ENCODE results near the gene MLC1. TPM values are rescaled to one million over a fixed set of nuclear protein-coding genes. Genes with fewer than 3 reads are reported as not detected.
A peak's percentile ranks its signal among the peaks of the same experiment; 100 is the strongest.

The MLC1 gene
- 2.8 TPM for total RNA-seq

DNA sequence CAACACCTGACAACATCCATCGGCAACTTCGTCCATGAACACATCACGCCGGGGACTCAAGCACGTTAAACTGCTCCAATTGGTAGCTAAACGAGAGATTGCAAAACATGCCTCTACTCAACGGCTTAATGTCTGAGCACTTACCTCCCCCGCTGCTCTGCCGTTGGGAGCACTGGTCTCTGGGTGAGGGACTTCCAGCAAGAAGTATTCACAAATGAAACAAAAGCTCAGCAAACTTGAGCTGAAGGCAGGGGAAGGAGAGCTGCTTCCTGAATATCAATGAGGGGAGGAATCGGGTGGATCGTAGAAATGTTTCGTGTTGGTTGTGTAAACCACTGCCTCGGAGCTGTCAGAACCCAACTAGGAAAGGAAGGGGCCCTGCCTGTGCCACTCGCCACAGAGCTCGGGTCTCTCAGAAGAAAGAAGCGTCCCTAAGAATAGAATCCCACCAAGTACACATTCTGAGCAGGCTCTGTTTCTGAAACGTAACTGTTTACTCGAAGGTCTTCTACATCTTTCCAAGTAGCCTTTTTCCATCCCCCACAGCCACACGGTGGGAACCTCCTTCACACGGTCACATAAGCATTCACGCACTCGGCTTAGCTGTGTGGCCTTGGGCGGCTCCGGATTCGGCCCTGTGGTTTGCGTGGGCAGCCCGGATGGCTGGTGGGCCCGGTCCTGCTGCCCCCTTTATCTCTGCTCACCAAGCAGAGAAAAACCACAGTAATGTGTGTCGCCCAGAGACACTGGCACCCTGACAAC is at the start of gene MLC1:
MLC1 (minus strand) TSS at position 216 of the 762 bp plus-strand sequence. CDS start 524 bp downstream, outside the sequence.
- Histone ChIP-seq H3K4me1 (ENCODE audit: insufficient read depth, low read length) (peaks cover 22% of the 10 kb centered on the region), H3K27me3 (ENCODE audit: insufficient read depth, low read length) (no peaks in the 10 kb centered on the region), H3K4me3 (ENCODE audit: low read length) (peak within 1 kb of the TSS; percentile 26), H3K9me3 (ENCODE audit: low read depth, low read length) (no peaks in the 10 kb centered on the region)

DNA sequence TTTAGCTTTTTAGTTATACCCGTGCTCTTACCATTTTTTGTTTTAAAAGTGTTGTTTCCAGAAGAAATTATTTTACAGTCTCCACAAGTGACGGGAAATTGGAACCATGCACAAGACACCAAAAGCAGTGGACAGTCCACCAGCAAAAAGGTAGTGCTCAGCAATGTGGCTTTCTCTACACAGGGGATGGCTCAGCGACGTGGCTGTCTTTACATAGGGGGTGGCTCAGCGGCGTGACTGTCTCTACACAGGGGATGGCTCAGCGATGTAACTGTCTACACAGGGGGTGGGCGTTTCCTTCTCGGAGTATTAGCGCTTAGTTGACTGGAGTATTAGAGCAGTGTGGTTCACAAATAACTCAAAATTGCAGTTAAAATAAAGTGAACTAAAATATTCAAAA is 49.3 kb upstream of the MLC1 start:
- Histone ChIP-seq H3K4me3 (ENCODE audit: low read length) (no peak overlapping the region), H3K4me1 (ENCODE audit: insufficient read depth, low read length) (no peaks in the 10 kb centered on the region), H3K9me3 (ENCODE audit: low read depth, low read length) (no peaks in the 10 kb centered on the region), H3K27me3 (ENCODE audit: insufficient read depth, low read length) (no peaks in the 10 kb centered on the region)

DNA sequence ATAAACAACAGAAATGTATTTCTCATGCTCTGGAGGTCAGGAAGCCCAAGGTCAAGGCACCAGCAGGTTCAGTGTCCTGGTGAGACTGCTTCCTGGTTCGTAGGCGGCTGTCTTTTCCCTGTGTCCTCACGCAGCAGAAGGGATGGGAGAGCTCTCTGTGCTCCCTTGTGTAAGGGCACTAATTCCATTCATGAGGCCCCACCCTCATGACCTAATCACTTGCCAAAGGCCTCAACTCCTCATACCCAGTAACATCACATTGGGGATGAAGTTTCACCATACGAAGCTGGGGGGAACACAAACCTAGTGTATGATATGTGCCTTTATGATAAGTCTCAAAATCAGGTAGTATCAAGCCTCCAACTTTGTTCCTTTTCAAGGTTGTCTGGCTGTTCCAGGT is 46.7 kb upstream of the MLC1 start:
- H3K27me3 ChIP-seq (ENCODE audit: insufficient read depth, low read length): no peaks in the 10 kb centered on the region
- no peaks in the 10 kb centered on the region for H3K4me1 ChIP-seq (ENCODE audit: insufficient read depth, low read length)
- no peaks in the 10 kb centered on the region for H3K9me3 ChIP-seq (ENCODE audit: low read depth, low read length)
- H3K4me3 ChIP-seq (ENCODE audit: low read length): no peak overlapping the region

DNA sequence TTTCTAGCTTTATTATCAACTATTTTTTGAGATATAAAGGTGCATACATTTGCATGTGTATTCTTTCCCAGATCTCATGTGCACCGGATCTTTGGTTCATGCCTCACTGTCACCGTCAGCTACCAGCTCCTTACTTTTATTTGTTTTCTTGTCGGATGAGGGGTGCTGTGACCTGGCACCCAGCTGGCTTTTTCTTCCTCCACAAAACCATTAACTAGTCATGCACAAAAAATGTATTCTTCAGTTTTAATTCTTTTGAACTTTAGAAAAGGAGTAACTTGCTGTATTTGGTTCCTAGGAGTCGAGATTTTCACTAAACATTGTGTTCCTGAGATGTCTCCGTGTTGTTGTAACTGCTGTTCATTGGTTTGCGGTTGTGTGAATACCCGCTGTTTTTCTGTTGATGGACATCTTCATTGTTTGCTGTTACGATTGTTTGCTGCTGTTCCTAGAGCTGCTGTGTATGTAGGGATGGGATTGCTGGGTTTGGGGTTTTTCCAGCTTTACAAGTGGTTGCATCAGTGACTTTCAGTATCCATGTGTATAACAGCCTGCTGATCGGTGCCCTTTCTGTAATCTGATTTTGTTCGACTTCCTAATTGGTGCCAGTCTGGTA is 44.0 kb upstream of the MLC1 start:
- no peaks in the 10 kb centered on the region for H3K4me1 ChIP-seq (ENCODE audit: insufficient read depth, low read length)
- no peak overlapping the region for H3K4me3 ChIP-seq (ENCODE audit: low read length)
- no peaks in the 10 kb centered on the region for H3K9me3 ChIP-seq (ENCODE audit: low read depth, low read length)

DNA sequence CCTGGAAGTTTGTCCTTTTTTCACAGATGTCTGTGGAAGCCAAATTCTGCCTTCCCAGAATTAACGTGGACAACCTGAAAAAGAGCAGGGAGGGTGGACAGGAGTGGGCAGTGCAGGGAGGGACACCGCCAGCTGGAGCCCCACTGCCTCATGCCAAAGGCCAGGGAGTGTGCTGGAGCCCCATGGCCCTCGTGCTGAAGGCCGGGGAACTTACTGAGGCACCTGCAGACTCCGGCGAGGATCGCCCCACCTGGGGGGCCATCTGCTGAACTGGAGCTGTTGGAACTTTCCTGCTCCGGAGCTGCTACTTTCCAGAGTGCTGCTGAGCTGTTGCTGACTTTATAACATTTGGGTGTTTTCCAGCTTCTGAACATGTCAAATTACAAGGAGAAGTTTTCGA is 39.8 kb upstream of the MLC1 start:
- Histone ChIP-seq H3K4me1 (ENCODE audit: insufficient read depth, low read length) (no peaks in the 10 kb centered on the region), H3K27me3 (ENCODE audit: insufficient read depth, low read length) (no peaks in the 10 kb centered on the region), H3K4me3 (ENCODE audit: low read length) (no peak overlapping the region), H3K9me3 (ENCODE audit: low read depth, low read length) (no peaks in the 10 kb centered on the region)

More for the DNA sequence above, 44.0 kb upstream of the MLC1 start:
- H3K27me3 ChIP-seq (ENCODE audit: insufficient read depth, low read length): no peaks in the 10 kb centered on the region

DNA sequence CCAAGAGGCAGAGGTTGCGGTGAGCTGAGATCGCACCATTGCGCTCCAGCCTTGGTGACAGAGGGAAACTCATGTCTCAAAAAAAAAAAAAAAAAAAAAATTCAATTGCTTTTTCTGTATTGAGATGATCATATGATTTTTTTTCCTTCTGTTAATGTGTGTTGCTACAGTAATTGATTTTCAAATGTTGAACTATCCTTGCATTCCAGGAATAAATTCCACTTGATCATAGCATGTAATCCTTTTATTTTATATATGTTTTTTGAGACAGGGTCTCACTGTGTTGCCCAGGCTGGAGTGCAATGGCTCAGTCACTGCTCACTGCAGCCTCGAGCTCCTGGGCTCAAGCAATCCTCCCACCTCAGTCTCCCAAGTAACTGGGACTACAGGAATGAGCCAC is 37.9 kb upstream of the MLC1 start:
- H3K4me1 ChIP-seq (ENCODE audit: insufficient read depth, low read length): no peaks in the 10 kb centered on the region

DNA sequence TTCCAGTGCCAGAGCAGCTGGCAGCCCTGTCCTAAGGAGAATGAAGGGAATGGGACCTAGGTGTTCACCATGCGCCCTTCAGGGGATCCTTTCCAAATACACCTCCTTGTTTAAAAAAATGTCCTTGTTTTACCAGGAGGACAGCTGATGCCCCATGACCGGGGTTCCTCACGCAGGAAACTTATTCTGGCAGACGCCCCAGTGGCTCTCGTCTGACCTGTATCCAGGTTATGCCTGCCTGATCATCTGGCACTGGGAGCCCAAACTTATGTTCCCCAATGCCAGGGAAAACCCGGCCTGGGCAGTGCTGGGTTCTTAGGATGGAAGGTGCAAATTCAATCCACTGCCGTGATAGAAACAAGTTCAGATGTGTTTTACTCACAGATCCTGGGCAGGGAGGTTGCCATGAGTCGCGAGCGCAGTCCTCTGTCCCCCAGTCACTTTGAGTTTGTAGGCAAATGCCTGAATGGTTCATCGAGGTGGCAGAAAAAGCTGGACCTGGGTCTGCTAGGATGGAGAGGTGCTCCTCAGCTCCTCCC is 36.0 kb upstream of the MLC1 start:
- no peaks in the 10 kb centered on the region for H3K27me3 ChIP-seq (ENCODE audit: insufficient read depth, low read length)
- H3K4me1 ChIP-seq (ENCODE audit: insufficient read depth, low read length): no peaks in the 10 kb centered on the region
- H3K4me3 ChIP-seq (ENCODE audit: low read length): no peak overlapping the region
- no peaks in the 10 kb centered on the region for H3K9me3 ChIP-seq (ENCODE audit: low read depth, low read length)

More for the DNA sequence above, 37.9 kb upstream of the MLC1 start:
- Histone ChIP-seq H3K4me3 (ENCODE audit: low read length) (no peak overlapping the region), H3K27me3 (ENCODE audit: insufficient read depth, low read length) (no peaks in the 10 kb centered on the region), H3K9me3 (ENCODE audit: low read depth, low read length) (no peaks in the 10 kb centered on the region)

DNA sequence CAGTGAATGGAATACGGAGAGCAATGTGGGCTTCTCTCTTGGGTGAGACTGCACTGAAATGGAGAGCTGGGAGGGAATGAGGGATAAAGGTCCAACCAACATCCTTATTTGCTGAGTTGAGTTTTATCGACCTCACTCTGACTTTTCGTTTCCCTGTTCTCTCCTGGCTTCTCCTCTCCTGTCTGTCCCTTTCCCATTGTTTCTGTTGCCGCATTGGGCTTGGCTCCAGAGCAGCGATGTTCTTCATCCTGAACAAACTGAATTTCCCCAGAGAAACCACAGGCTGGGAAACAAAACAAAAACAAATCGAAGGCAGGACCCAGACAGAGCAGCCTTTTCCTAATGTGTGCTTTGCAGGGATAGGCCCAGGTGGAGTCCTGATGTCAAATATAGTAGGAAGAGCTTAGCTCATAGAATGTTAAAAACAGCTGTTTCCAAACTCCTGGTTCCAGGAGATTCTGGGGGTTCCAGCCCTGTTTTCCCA is 34.6 kb upstream of the MLC1 start:
- Histone ChIP-seq H3K4me3 (ENCODE audit: low read length) (no peak overlapping the region), H3K9me3 (ENCODE audit: low read depth, low read length) (no peaks in the 10 kb centered on the region), H3K27me3 (ENCODE audit: insufficient read depth, low read length) (no peaks in the 10 kb centered on the region), H3K4me1 (ENCODE audit: insufficient read depth, low read length) (no peaks in the 10 kb centered on the region)

DNA sequence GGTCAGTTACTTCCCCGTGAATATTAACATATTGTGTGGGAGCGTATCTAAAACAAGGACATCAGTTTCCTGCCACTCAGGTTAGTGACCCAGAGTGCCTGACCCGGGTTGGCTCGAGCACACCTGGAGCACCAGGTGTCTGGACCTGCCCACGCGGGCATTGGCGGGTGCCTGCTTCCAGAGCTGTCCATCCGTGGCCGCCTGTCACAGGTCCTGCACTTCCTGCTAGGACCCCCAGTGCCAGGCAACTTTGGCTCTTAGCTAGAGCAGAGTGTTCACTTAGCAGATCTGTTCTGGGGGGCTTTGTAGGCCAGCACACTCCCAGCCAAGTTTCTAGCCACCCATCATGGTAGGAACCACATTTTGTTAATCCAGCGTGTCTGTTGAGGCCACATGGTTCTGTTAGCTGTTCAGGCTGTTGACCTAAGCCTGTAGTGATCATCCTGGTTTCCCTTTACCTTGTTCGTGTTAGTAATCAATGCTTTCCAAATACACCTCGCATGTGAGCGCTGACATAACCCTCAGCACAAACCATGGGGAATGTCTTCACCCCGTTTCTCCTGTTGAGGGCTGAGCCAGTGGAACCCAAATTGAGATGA is 34.0 kb upstream of the MLC1 start:
- Histone ChIP-seq H3K27me3 (ENCODE audit: insufficient read depth, low read length) (no peaks in the 10 kb centered on the region), H3K4me1 (ENCODE audit: insufficient read depth, low read length) (no peaks in the 10 kb centered on the region), H3K4me3 (ENCODE audit: low read length) (no peak overlapping the region), H3K9me3 (ENCODE audit: low read depth, low read length) (no peaks in the 10 kb centered on the region)

DNA sequence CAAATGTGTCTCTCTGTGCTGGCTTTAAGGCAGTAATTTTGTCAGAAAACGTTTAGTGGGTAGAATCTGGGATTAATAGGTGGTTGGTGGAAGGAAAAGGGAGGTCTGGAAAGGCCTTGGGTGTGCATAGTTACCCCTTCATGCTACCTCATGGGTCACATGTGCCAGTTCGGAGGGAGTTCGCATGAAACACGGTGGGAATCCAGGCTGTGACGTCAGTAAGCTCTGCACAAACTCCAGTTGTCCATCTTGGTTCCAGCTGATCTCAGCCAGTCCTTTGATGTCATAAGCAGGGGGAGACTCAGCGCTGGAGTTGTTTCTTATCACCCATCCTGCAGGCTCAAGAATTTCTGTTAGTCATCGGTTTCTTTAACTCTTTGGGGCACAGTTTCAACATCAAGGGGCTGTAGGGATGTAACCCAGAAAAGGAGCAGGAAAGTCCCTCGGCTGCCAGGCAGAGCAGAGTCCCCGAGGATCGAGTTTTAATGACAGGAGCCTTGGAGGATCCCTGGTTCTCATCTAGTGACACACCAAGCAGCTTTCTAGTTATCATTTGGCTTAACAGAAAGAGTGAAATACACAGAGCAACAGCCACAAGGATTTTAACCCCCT is 33.4 kb upstream of the MLC1 start:
- Histone ChIP-seq H3K27me3 (ENCODE audit: insufficient read depth, low read length) (no peaks in the 10 kb centered on the region), H3K9me3 (ENCODE audit: low read depth, low read length) (no peaks in the 10 kb centered on the region)

DNA sequence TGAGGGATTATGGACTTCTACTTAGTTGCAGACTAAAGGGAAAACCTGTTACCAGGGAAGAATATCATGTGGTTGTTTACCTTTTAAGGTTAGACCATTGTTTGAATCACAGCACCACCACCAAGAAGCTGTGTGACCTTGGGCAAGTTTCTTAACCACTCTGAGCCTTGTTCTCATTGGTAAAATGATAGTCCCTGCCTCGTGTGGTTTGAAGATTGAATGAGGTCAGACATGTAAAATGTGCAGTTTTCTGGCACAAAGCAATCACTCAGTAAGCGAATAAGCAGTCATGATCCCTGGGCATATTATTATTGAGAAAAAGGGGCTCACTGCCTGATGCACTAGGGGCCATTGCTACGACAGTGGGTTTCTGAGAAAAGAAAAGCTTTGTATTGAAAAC is 32.9 kb upstream of the MLC1 start:
- Histone ChIP-seq H3K9me3 (ENCODE audit: low read depth, low read length) (no peaks in the 10 kb centered on the region), H3K4me3 (ENCODE audit: low read length) (no peak overlapping the region), H3K27me3 (ENCODE audit: insufficient read depth, low read length) (no peaks in the 10 kb centered on the region), H3K4me1 (ENCODE audit: insufficient read depth, low read length) (no peaks in the 10 kb centered on the region)

More for the DNA sequence above, 33.4 kb upstream of the MLC1 start:
- Histone ChIP-seq H3K4me1 (ENCODE audit: insufficient read depth, low read length) (no peaks in the 10 kb centered on the region), H3K4me3 (ENCODE audit: low read length) (no peak overlapping the region)

DNA sequence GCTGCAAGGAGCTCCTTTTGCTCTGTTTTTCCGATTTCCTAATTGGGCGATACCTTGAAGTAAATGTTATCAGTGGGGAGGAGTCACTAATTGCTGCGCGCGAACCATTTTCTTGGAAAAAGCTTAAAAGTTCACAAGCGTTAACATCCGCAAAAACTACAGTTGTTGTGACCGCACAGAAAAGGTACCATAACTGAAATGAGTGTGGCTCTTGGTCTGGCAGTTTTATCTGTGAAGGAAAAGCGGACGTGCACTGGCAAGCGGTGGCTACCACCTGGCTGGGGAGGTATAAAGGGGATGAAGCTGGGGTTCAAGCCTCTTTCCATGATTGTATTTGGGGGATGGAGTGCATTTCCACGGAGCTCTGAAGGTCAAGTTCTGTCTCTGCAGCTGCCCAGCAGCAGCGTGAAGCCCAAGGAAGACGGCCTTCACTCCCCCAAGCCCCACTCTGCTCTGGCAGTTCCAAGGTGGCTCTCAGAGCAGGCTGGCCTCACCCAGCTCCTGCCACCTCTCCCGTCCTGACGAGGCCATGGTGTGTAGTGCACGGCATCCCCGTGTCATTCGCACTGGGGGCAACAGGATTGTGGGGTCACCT is 32.0 kb upstream of the MLC1 start:
- Histone ChIP-seq H3K27me3 (ENCODE audit: insufficient read depth, low read length) (no peaks in the 10 kb centered on the region), H3K4me3 (ENCODE audit: low read length) (no peak overlapping the region), H3K9me3 (ENCODE audit: low read depth, low read length) (no peaks in the 10 kb centered on the region), H3K4me1 (ENCODE audit: insufficient read depth, low read length) (peaks cover 5% of the 10 kb centered on the region)

DNA sequence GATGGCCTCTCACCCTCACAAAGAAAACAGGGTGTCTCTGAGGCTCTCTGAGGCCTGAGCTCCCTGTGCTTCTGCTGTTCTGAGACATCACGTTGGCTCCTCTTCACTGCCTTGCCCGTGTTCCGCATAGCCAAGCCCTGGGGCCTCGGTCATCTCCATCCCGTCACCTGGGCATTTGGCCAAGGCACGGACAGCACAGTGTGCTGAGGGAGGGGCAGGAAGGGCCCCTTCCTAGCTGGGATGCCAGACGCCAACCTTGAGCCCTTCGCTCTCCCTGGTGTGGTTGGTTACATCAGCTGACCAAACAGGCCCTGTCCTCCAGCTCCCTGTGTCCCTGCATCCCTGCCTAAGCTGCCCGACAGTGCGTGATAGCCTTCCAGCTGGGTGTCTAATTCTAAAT is 30.5 kb upstream of the MLC1 start:
- no peaks in the 10 kb centered on the region for H3K9me3 ChIP-seq (ENCODE audit: low read depth, low read length)
- H3K4me1 ChIP-seq (ENCODE audit: insufficient read depth, low read length): peaks cover 17% of the 10 kb centered on the region
- no peaks in the 10 kb centered on the region for H3K27me3 ChIP-seq (ENCODE audit: insufficient read depth, low read length)
- no peak overlapping the region for H3K4me3 ChIP-seq (ENCODE audit: low read length)

DNA sequence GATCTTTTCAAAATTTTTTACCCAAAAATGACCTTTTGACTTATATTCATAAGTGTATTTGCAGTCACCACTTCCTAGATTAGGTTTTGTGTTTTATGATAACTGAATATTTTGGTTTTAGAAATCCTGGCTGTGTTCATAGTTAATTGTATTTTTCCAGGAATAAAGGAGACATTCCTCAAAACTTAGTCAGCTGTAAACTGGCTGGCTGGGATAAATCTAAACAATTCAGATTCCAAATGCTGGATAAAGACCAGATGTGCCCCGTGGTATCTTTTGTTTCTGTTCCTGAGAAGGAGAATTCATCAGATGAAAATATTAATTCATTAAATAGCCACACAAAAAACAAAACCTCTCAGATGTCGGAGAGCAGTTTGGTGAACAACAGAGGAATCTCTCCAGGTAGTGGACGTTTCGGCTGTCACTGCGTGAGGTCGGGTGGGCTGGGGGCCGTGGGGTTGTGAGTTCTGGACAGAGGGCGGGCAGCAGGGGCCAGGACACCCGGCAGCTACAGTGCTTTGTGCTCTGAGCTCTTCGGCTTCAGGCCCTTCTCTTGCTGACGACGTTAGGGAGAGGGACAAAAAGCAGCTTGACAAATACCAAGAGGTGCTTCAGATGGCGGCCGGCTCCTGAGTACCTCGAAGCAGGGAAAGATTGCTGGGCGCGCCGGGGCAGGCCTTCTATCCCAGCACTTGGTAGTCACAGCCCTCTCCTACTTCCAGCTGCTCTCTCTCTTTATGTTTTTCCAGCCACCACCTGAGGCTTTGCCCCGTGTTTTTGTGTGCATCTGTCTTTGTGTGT is 29.2 kb upstream of the MLC1 start:
- Histone ChIP-seq H3K9me3 (ENCODE audit: low read depth, low read length) (no peaks in the 10 kb centered on the region), H3K4me1 (ENCODE audit: insufficient read depth, low read length) (peaks cover 17% of the 10 kb centered on the region), H3K27me3 (ENCODE audit: insufficient read depth, low read length) (no peaks in the 10 kb centered on the region), H3K4me3 (ENCODE audit: low read length) (no peak overlapping the region)

Measured in mononuclear cell (primary cell).